Activated T-cell treated with anti-CD3 and anti-CD28 coated beads, Interleukin-2, amount 50 U/mL, for 72 hours (primary cell): Measurements from ENCODE around the gene OGFRL1. TPM values are rescaled to one million over a fixed set of nuclear protein-coding genes. Genes with fewer than 3 reads are reported as not detected.

Experiments used
- ATAC-seq, 2 donors: fragments of 150-1000 bp; cut with Tn5 transposase; replicated peaks in 1 of 2; 2 replicates each; pipeline ENCODE4 v1.10.0; 2021; ENCODE audit warnings: moderate library complexity in 2 of 2, mild to moderate bottlenecking in 1 of 2
- DNase-seq, 2 donors: peaks; one replicate each; pipeline ENCODE4 v3.0.0; 2021 to 2022; ENCODE audit warnings: mixed read lengths in 1 of 2
- H3K27ac Mint-ChIP-seq: one replicate; pipeline ENCODE4 v1.8.0; 2022; ENCODE audit warnings: mild to moderate bottlenecking, moderate library complexity, mixed read lengths
- H3K27me3 Mint-ChIP-seq: one replicate; pipeline ENCODE4 v1.8.0; 2022; ENCODE audit warnings: low read depth, mixed read lengths
- H3K36me3 Mint-ChIP-seq, 2 donors: one replicate each; pipeline ENCODE4 v1.8.0; 2022; ENCODE audit warnings: mixed read lengths in 2 of 2, mild to moderate bottlenecking in 1 of 2; ENCODE audit not compliant: insufficient read depth in 2 of 2
- H3K4me1 Mint-ChIP-seq: one replicate; pipeline ENCODE4 v1.8.0; 2022; ENCODE audit warnings: low read depth, mixed read lengths
- H3K4me3 Mint-ChIP-seq, 2 donors: one replicate each; pipeline ENCODE4 v1.8.0; 2022; ENCODE audit warnings: mild to moderate bottlenecking in 2 of 2, mixed read lengths in 2 of 2, moderate library complexity in 2 of 2
- H3K9me3 Mint-ChIP-seq, 2 donors: one replicate each; pipeline ENCODE4 v1.8.0; 2022; ENCODE audit warnings: mixed read lengths in 2 of 2
- total RNA-seq, 2 donors: library from RNA; stranded (reverse); gene quantifications; one replicate each; pipeline ENCODE4 v1.2.3, GENCODE V29; 2022

Gene OGFRL1
- total RNA-seq, 2 donors from 2014 or later, result 6.0 to 6.7 TPM

DNA sequence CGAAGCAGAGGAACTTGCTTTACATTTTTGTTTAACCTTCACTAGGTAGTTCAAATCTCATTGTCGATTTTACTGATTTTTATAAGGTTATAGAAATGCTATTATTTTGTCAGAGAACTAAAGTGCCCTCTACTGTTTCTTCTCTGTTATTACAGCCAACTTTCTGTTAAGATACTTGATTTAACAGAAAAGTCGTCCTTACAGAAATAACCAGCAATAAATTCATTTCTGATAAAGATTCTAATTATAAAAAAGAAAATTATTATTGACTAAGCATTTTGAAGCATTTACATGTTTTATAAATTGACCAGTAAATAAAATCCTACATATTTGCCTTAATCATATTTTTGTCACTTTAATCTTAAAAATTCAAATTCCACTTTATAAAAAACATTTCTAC, 60.8 kb downstream of the OGFRL1 start:
- Mint-ChIP-seq H3K9me3 (no peaks in the 10 kb centered on the region), H3K27me3 (no peaks in the 10 kb centered on the region), H3K4me1 (no peaks in the 10 kb centered on the region), H3K27ac (no peak overlapping the region), H3K4me3 (no peak overlapping the region), H3K36me3 (no peaks in the 10 kb centered on the region)
- no peak for ATAC-seq
- no peak for DNase-seq

DNA sequence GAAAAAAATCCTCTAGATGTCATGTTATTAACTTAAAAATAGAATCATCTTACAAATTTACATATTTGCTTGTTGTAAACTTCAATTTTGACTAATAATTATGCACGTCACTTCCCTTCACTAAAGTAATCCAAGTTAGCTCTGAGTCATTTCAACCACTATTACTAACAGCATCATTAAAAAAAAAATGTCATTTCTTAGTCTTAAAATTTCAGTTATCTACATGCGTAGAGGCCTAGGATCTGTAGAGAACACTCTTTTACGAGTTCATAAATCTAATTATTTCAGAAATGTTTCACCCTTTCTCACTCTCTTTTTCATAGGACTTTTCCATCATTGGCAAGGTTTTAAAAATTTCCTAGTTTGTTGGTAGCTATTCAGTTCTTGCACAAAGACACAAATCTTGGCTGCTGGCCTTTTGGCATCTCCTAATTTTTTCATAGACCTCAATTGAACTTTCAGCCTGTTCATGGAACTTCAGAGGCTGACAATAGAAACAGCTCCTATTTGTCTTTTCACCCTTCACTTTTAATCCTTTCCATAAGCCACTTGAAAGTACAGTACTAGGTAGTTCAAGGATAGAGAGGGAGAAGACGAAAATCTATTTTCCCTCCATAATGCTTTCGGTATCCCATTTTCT, 61.5 kb downstream of the OGFRL1 start:
- Mint-ChIP-seq H3K27me3 (no peaks in the 10 kb centered on the region), H3K27ac (no peak overlapping the region), H3K36me3 (no peaks in the 10 kb centered on the region), H3K4me3 (no peak overlapping the region), H3K4me1 (no peaks in the 10 kb centered on the region), H3K9me3 (no peaks in the 10 kb centered on the region)
- no peak for ATAC-seq
- no peak for DNase-seq

DNA sequence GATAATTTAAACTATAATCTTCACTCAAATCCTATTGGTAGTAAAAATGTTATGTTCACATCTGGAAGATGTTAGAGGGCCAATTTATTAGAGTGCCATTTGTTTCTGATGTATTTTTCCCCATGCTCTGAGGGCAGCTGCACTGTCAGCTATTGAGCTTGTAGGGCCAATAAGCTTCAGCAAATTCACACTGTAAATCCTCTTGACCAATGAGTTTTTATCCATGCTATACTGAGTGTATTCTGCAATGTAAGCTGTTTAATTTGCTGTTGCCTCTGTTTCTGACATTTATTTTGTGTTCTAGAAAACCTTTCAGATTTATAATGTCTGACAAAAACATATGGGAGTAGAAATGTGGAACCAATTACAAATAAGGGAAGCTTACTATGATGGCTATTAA, 62.6 kb downstream of the OGFRL1 start:
- H3K36me3 Mint-ChIP-seq, result no peaks in the 10 kb centered on the region
- no peaks in the 10 kb centered on the region for H3K4me1 Mint-ChIP-seq
- H3K27me3 Mint-ChIP-seq, result no peaks in the 10 kb centered on the region
- no peak overlapping the region for H3K4me3 Mint-ChIP-seq
- H3K9me3 Mint-ChIP-seq, result no peaks in the 10 kb centered on the region
- H3K27ac Mint-ChIP-seq, result no peak overlapping the region
- no peak for DNase-seq
- ATAC-seq, result no peak
